ENCODE results near the gene TACO1.

The TACO1 gene

DNA sequence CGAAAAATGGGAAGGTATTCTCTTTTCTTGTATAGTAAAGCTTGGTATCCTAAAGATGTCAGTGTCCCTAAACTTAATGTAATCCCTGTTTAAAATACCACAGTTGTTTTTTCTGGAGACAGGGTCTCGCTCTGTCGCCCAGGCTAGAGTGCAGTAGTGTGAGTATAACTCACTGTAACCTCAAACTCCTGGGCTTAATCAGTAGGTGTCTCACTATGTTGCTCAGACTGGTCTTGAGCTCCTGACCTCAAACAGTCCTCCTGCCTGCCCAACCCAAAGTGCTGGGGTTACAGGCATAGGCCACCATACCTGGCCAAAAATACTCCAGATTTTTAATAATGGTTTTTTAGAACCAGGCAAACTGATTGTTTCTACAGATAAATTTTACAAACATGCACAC lies 42.3 kb upstream of the TACO1 start:
- H3K27me3 ChIP-seq (ENCODE audit: insufficient read depth, low read depth) = no peaks in the 10 kb centered on the region
- H3K4me3 ChIP-seq (IDR thresholded peaks at IDR 0.05; ENCODE audit: insufficient read depth, low read depth, low read length) = no peak overlapping the region
- no peak overlapping the region for H3K27ac ChIP-seq
- no peak overlapping the region for H2AFZ ChIP-seq (ENCODE audit: low read depth)
- H3K4me1 ChIP-seq (ENCODE audit: low read depth, poor library complexity, severe bottlenecking) = peaks cover 20% of the 10 kb centered on the region
- peaks cover 10% of the 10 kb centered on the region; the same call in 1 of the 2 replicates for H4K20me1 ChIP-seq (ENCODE audit: insufficient read depth)
- H3K36me3 ChIP-seq (ENCODE audit: insufficient read depth) = no peaks in the 10 kb centered on the region
- no peak overlapping the region for H3K9ac ChIP-seq
- peaks cover 85% of the 10 kb centered on the region for H3K79me2 ChIP-seq (ENCODE audit: insufficient read depth, low read depth)
- H3K4me2 ChIP-seq = no peak overlapping the region
- TF ChIP-seq, protein P1, sequence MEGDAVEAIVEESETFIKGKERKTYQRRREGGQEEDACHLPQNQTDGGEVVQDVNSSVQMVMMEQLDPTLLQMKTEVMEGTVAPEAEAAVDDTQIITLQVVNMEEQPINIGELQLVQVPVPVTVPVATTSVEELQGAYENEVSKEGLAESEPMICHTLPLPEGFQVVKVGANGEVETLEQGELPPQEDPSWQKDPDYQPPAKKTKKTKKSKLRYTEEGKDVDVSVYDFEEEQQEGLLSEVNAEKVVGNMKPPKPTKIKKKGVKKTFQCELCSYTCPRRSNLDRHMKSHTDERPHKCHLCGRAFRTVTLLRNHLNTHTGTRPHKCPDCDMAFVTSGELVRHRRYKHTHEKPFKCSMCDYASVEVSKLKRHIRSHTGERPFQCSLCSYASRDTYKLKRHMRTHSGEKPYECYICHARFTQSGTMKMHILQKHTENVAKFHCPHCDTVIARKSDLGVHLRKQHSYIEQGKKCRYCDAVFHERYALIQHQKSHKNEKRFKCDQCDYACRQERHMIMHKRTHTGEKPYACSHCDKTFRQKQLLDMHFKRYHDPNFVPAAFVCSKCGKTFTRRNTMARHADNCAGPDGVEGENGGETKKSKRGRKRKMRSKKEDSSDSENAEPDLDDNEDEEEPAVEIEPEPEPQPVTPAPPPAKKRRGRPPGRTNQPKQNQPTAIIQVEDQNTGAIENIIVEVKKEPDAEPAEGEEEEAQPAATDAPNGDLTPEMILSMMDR (conservative IDR thresholded peaks at IDR 0.05; ENCODE audit: low read depth, low read length) = no peak

DNA sequence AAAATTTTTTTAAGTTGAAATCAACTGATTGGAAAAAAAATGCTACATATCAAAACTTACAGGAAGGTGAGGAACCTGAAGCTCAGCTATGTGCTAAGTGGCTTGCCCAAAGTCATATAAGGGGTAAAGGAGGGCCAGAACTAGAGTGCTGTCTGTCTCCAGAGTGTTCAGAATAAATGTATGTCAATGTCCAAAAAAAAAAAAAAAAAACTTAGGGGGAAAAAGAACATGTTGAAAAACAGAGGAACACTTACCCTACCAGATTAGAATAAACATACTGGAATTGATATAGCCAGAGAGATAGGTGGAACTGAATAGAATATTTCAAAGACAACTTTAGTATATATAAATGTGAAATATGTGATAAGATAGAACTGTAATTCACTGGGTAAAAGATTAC lies 38.9 kb upstream of the TACO1 start:
- Histone ChIP-seq H4K20me1 (ENCODE audit: insufficient read depth) (peaks cover 5% of the 10 kb centered on the region; the same call in 1 of the 2 replicates), H3K4me3 (IDR thresholded peaks at IDR 0.05; ENCODE audit: insufficient read depth, low read depth, low read length) (no peak overlapping the region), H2AFZ (ENCODE audit: low read depth) (no peak overlapping the region), H3K36me3 (ENCODE audit: insufficient read depth) (no peaks in the 10 kb centered on the region), H3K79me2 (ENCODE audit: insufficient read depth, low read depth) (peaks cover 77% of the 10 kb centered on the region; the same call in 1 of the 2 replicates), H3K4me1 (ENCODE audit: low read depth, poor library complexity, severe bottlenecking) (peaks cover 7% of the 10 kb centered on the region), H3K27ac (no peak overlapping the region), H3K27me3 (ENCODE audit: insufficient read depth, low read depth) (no peaks in the 10 kb centered on the region), H3K4me2 (no peak overlapping the region), H3K9ac (no peak overlapping the region)
- TF ChIP-seq, protein P1 (conservative IDR thresholded peaks at IDR 0.05; ENCODE audit: low read depth, low read length) = no peak

DNA sequence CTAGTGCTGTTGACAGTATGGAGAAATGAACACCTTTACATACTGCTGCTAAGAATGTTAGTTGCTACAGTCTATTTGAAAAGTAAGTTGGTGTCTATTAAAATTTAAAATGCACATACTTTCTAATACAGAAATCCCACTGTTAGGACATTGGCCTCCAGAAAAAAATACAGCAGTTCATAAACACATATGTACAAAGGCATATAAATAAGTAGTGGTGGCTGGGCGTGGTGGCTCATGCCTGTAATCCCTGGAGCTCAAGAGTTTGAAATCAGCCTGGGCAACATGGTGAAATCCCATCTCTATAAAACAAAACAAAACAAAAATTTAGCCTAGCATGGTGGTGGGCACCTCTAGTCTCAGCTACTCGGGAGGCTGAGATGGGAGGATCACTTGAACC lies 37.4 kb upstream of the TACO1 start:
- H3K4me3 ChIP-seq (IDR thresholded peaks at IDR 0.05; ENCODE audit: insufficient read depth, low read depth, low read length) = no peak overlapping the region
- H4K20me1 ChIP-seq (ENCODE audit: insufficient read depth) = peaks cover 5% of the 10 kb centered on the region; the same call in 1 of the 2 replicates
- TF ChIP-seq, protein P1 (conservative IDR thresholded peaks at IDR 0.05; ENCODE audit: low read depth, low read length) = no peak

DNA sequence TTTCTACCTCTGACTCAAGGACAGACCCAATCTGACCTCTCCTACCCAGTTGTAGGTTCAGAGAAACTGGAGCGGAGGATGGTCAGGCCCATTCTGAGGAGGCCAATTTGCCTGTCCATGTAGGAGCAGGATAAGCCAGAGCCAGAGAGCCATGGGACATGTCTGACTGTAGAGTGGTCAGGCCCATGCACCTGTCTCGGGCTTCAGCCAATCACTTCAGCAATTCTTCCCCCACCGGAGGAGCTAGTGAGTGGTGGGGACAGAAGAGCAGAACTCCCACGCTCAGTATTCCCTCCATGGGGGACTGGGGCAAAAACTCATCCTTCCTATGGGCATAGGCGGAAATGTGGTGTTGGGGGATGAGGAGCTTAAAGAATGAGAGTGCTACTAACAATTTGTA lies 36.1 kb upstream of the TACO1 start:
- peaks cover 61% of the 10 kb centered on the region; the same call in 1 of the 2 replicates for H3K79me2 ChIP-seq (ENCODE audit: insufficient read depth, low read depth)
- no peaks in the 10 kb centered on the region for H3K27me3 ChIP-seq (ENCODE audit: insufficient read depth, low read depth)
- no peak overlapping the region for H3K4me2 ChIP-seq
- H3K27ac ChIP-seq = no peak overlapping the region
- TF ChIP-seq, protein P1 (conservative IDR thresholded peaks at IDR 0.05; ENCODE audit: low read depth, low read length) = no peak
- H4K20me1 ChIP-seq (ENCODE audit: insufficient read depth) = peaks cover 5% of the 10 kb centered on the region; the same call in 1 of the 2 replicates
- no peak overlapping the region for H3K9ac ChIP-seq
- no peaks in the 10 kb centered on the region for H3K4me1 ChIP-seq (ENCODE audit: low read depth, poor library complexity, severe bottlenecking)
- H3K4me3 ChIP-seq (IDR thresholded peaks at IDR 0.05; ENCODE audit: insufficient read depth, low read depth, low read length) = no peak overlapping the region
- no peak overlapping the region for H2AFZ ChIP-seq (ENCODE audit: low read depth)
- H3K36me3 ChIP-seq (ENCODE audit: insufficient read depth) = no peaks in the 10 kb centered on the region

More for the DNA sequence above, 37.4 kb upstream of the TACO1 start:
- Histone ChIP-seq H3K4me2 (no peak overlapping the region), H3K27me3 (ENCODE audit: insufficient read depth, low read depth) (no peaks in the 10 kb centered on the region), H3K27ac (no peak overlapping the region), H3K36me3 (ENCODE audit: insufficient read depth) (no peaks in the 10 kb centered on the region), H3K9ac (no peak overlapping the region), H2AFZ (ENCODE audit: low read depth) (no peak overlapping the region), H3K79me2 (ENCODE audit: insufficient read depth, low read depth) (peaks cover 63% of the 10 kb centered on the region; the same call in 1 of the 2 replicates), H3K4me1 (ENCODE audit: low read depth, poor library complexity, severe bottlenecking) (no peaks in the 10 kb centered on the region)

All from KMS-11 (cell line).